Measurements from ENCODE around the gene FXYD6. TPM values are rescaled to one million over a fixed set of nuclear protein-coding genes. Genes with fewer than 3 reads are reported as not detected.

The FXYD6 gene
- total RNA-seq, 2 donors from 2014 or later: 16.8 to 23.9 TPM

- no peak overlapping the region for H3K27ac ChIP-seq
- no peaks in the 10 kb centered on the region for H3K9me3 ChIP-seq
- WGBS, 2 donors: 79 to 94% methylated on average over 6 to 7 of the region's 7 CpGs
- no peak for ATAC-seq
- no peak overlapping the region for H3K4me3 ChIP-seq
- no peak for DNase-seq
- no peaks in the 10 kb centered on the region for H3K27me3 ChIP-seq
- intact Hi-C loops (cut with DNase I): no loop called here
- peaks cover 1% of the 10 kb centered on the region for H3K4me1 ChIP-seq
- no peaks in the 10 kb centered on the region for H3K36me3 ChIP-seq (replicated peaks in 1 of 2; ENCODE audit: insufficient read depth in 1 of 2, low read depth in 2 of 2)
- TF ChIP-seq, protein P1, sequence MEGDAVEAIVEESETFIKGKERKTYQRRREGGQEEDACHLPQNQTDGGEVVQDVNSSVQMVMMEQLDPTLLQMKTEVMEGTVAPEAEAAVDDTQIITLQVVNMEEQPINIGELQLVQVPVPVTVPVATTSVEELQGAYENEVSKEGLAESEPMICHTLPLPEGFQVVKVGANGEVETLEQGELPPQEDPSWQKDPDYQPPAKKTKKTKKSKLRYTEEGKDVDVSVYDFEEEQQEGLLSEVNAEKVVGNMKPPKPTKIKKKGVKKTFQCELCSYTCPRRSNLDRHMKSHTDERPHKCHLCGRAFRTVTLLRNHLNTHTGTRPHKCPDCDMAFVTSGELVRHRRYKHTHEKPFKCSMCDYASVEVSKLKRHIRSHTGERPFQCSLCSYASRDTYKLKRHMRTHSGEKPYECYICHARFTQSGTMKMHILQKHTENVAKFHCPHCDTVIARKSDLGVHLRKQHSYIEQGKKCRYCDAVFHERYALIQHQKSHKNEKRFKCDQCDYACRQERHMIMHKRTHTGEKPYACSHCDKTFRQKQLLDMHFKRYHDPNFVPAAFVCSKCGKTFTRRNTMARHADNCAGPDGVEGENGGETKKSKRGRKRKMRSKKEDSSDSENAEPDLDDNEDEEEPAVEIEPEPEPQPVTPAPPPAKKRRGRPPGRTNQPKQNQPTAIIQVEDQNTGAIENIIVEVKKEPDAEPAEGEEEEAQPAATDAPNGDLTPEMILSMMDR (IDR thresholded peaks at IDR 0.05): no peak
- no peak for TF ChIP-seq POLR2A (IDR thresholded peaks at IDR 0.05)
These were observed 47.3 kb upstream of the FXYD6 start for GRCh38 chr11:117923773-117924172.

GRCh38 chr11:117923275-117923674, 46.8 kb upstream of the FXYD6 start:
- no peak for DNase-seq
- TF ChIP-seq POLR2A (IDR thresholded peaks at IDR 0.05): no peak
- TF ChIP-seq, protein P1 (IDR thresholded peaks at IDR 0.05): no peak
- H3K36me3 ChIP-seq (replicated peaks in 1 of 2; ENCODE audit: insufficient read depth in 1 of 2, low read depth in 2 of 2): no peaks in the 10 kb centered on the region
- no peak overlapping the region for H3K4me3 ChIP-seq
- WGBS, 2 donors: 80 to 87% methylated on average over 4 of the region's 4 CpGs
- no peaks in the 10 kb centered on the region for H3K4me1 ChIP-seq
- intact Hi-C loops (cut with DNase I): no loop called here
- H3K9me3 ChIP-seq: no peaks in the 10 kb centered on the region
- H3K27ac ChIP-seq: no peak overlapping the region
- ATAC-seq: no peak
- no peaks in the 10 kb centered on the region for H3K27me3 ChIP-seq

- Histone ChIP-seq H3K27me3 (no peaks in the 10 kb centered on the region), H3K9me3 (no peaks in the 10 kb centered on the region), H3K36me3 (replicated peaks in 1 of 2; ENCODE audit: insufficient read depth in 1 of 2, low read depth in 2 of 2) (no peaks in the 10 kb centered on the region), H3K27ac (no peak overlapping the region), H3K4me3 (no peak overlapping the region), H3K4me1 (no peaks in the 10 kb centered on the region)
- DNase-seq (no peak), ATAC-seq (no peak)
- intact Hi-C loops (cut with DNase I): no loop called here
- no peak for TF ChIP-seq POLR2A (IDR thresholded peaks at IDR 0.05)
- TF ChIP-seq, protein P1 (IDR thresholded peaks at IDR 0.05): no peak
- 87 to 89% methylated on average over 5 of the region's 5 CpGs for WGBS, 2 donors
These were observed 45.4 kb upstream of the FXYD6 start for GRCh38 chr11:117921893-117922292.

DNA sequence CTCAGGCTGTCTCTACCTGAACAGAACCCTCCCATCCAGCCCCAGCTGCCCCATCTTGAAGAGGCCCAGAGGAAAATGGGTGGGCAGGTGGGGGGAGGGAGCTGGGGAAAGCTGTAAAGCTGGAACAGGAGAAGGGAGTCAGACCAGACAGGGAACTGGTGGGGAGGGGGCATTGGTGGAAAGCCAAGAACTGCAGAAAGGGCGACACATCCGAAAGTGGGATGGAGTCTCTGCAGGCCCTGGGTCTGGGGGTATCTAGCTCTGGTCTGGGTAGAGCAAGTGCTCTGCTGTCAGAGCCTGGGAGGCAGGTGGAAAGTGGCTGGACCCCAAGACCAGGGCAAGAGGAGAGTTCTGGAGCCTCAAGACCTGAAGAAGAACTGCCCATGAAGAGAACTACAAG, 45.0 kb upstream of the FXYD6 start:
- no peaks in the 10 kb centered on the region for H3K36me3 ChIP-seq (replicated peaks in 1 of 2; ENCODE audit: insufficient read depth in 1 of 2, low read depth in 2 of 2)
- intact Hi-C loops (cut with DNase I): no loop called here
- ATAC-seq (no peak), DNase-seq (no peak)
- TF ChIP-seq, protein P1 (IDR thresholded peaks at IDR 0.05): no peak
- no peak for TF ChIP-seq POLR2A (IDR thresholded peaks at IDR 0.05)
- 92 to 100% methylated on average over 2 of the region's 2 CpGs for WGBS, 2 donors
- H3K27ac ChIP-seq: no peak overlapping the region
- no peaks in the 10 kb centered on the region for H3K9me3 ChIP-seq
- no peaks in the 10 kb centered on the region for H3K27me3 ChIP-seq
- H3K4me1 ChIP-seq: no peaks in the 10 kb centered on the region
- no peak overlapping the region for H3K4me3 ChIP-seq

DNA sequence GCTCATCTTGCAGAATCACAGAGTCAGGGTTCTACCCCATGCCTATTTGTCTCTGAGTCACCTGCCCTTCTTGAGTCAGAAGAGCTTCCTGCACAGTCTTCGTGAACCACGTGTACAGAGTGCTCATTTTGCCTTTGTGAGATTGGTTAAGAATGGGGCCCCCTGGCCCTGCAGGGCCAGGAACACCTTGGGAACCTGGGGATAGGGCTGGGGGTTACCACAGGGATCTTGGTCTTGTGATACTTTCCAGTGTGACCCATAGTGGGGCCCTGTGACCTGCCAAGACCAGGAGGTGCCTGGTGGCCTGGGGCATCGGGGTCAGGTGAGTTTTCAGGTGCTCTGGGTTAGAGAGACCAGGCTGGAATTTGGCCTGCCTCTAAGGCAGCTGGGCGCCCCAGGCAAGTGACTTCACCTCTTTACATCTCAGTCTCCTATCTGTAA, 43.3 kb upstream of the FXYD6 start:
- H3K9me3 ChIP-seq: no peaks in the 10 kb centered on the region
- DNase-seq (no peak), ATAC-seq (no peak)
- WGBS, 2 donors: 72 to 75% methylated on average over 2 to 4 of the region's 4 CpGs
- H3K4me1 ChIP-seq: no peaks in the 10 kb centered on the region
- no peak overlapping the region for H3K4me3 ChIP-seq
- H3K27ac ChIP-seq: no peak overlapping the region
- TF ChIP-seq POLR2A (IDR thresholded peaks at IDR 0.05): no peak
- TF ChIP-seq, protein P1 (IDR thresholded peaks at IDR 0.05): no peak
- intact Hi-C loops (cut with DNase I): no loop called here
- H3K36me3 ChIP-seq (replicated peaks in 1 of 2; ENCODE audit: insufficient read depth in 1 of 2, low read depth in 2 of 2): no peaks in the 10 kb centered on the region
- H3K27me3 ChIP-seq: no peaks in the 10 kb centered on the region
